ENCODE measurements around the gene ANKRD53. TPM values are rescaled to one million over a fixed set of nuclear protein-coding genes. Genes with fewer than 3 reads are reported as not detected.

ANKRD53 gene
- total RNA-seq, 1 experiment from 2014 or later = not detected

- no TSS peak for BruUV-seq (replicated peaks)
- intact Hi-C loops (cut with micrococcal nuclease) = no loop called here
- RAD21 ChIA-PET (ENCODE audit: low non-redundant PET in 1 of 2, low total read pairs in 2 of 2, uncharacterized antibody in 2 of 2, unreplicated experiment in 2 of 2) = no interaction called here
Measured at GRCh38 chr2:71003966-71004755, 25.7 kb downstream of the ANKRD53 start.

More at GRCh38 chr2:71003966-71004755, 25.7 kb downstream of the ANKRD53 start:
- no peak overlapping the region for H2AFZ ChIP-seq (ENCODE audit: low read depth, low read length, poor library complexity, severe bottlenecking)
- H4K20me1 ChIP-seq (ENCODE audit: insufficient read depth) = no peaks in the 10 kb centered on the region
- H3K9me3 ChIP-seq (ENCODE audit: control insufficient read depth in 1 of 2, insufficient read depth in 1 of 2, low read depth in 1 of 2, low read length in 2 of 2) = no peaks in the 10 kb centered on the region
- H3K4me3 ChIP-seq (replicated peaks in 1 of 2; ENCODE audit: low read depth in 1 of 2, low read length in 2 of 2) = no peak overlapping the region
- H3K27me3 ChIP-seq (ENCODE audit: insufficient read depth, low read length) = no peaks in the 10 kb centered on the region
- H3K4me2 ChIP-seq (ENCODE audit: low read length) = no peak overlapping the region
- ChIA-PET CTCF (no interaction called here), POLR2A (no interaction called here)
- ATAC-seq (no peak), DNase-seq (ENCODE audit: low read depth, low spot score) (no peak)
- no peak overlapping the region for H3K27ac ChIP-seq (ENCODE audit: low read depth, low read length)
- H3K4me1 ChIP-seq (ENCODE audit: control insufficient read depth in 1 of 2, insufficient read depth in 2 of 2, low read length in 2 of 2) = peaks cover 3 to 13% of the 10 kb centered on the region in 2 experiments; a peak in 2 of 4 replicates
- no peaks in the 10 kb centered on the region for H3K36me3 ChIP-seq (ENCODE audit: control insufficient read depth in 1 of 2, insufficient read depth in 2 of 2, low read length in 2 of 2)
- no peaks in the 10 kb centered on the region for H3K79me2 ChIP-seq (ENCODE audit: insufficient read depth, low read length)
- TF ChIP-seq JUND (IDR thresholded peaks at IDR 0.05) (no peak), ZNF274 (IDR thresholded peaks at IDR 0.05; ENCODE audit: low read depth, low read length) (no peak), REST (IDR thresholded peaks at IDR 0.05; ENCODE audit: low read depth) (no peak), ELF1 (IDR thresholded peaks at IDR 0.05; ENCODE audit: borderline replicate concordance, low read depth) (no peak), POLR2A (IDR thresholded peaks at IDR 0.05; ENCODE audit: borderline replicate concordance, extremely low read depth, insufficient read depth, insufficient read length) (no peak), ZBTB33 (IDR thresholded peaks at IDR 0.05; ENCODE audit: extremely low read depth, insufficient replicate concordance, low read length) (no peak), ZFX (IDR thresholded peaks at IDR 0.05) (no peak), TCF7L2 (IDR thresholded peaks at IDR 0.05; ENCODE audit: borderline replicate concordance, extremely low read depth, insufficient read depth, insufficient read length) (no peak), POLR2AphosphoS5 (IDR thresholded peaks at IDR 0.05; ENCODE audit: low read depth, low read length) (no peak)
- no peak overlapping the region for H3K9ac ChIP-seq (ENCODE audit: low read length)
- no peaks in the 10 kb centered on the region for H3K9me2 ChIP-seq (ENCODE audit: insufficient read depth)

Data from HCT116 (cell line).